HG02610 (cell line): ENCODE measurements around the gene NAB1.

Source experiments
- ATAC-seq: cut with Tn5 transposase; IDR thresholded peaks from one replicate; pipeline ENCODE4 v1.9.1; 2021; ENCODE audit warnings: mild to moderate bottlenecking, moderate library complexity; ENCODE audit not compliant: unreplicated experiment

Gene NAB1

GRCh38 chr2:190637281-190637734, 11.6 kb upstream of the NAB1 start:
- peak; percentile 46 for ATAC-seq

GRCh38 chr2:190637903-190638618, 10.8 kb upstream of the NAB1 start:
- ATAC-seq = no peak

GRCh38 chr2:190640117-190640516, 8.8 kb upstream of the NAB1 start:
- no peak for ATAC-seq

GRCh38 chr2:190641469-190641868, 7.4 kb upstream of the NAB1 start:
- no peak for ATAC-seq

GRCh38 chr2:190646780-190647522, 1.9 kb upstream of the NAB1 start:
- no peak for ATAC-seq

- peak; percentile 80 for ATAC-seq
Measured at GRCh38 chr2:190648289-190649034, 421 bp upstream of the NAB1 start.

- no peak for ATAC-seq
Measured at GRCh38 chr2:190649798-190650390, 1.0 kb downstream of the NAB1 start.

GRCh38 chr2:190651413-190651812, 2.5 kb downstream of the NAB1 start:
- ATAC-seq = no peak

GRCh38 chr2:190653231-190653630, 4.3 kb downstream of the NAB1 start:
- ATAC-seq = no peak

GRCh38 chr2:190653931-190654330, 5.0 kb downstream of the NAB1 start:
- ATAC-seq = no peak

- ATAC-seq = no peak
Measured at GRCh38 chr2:190655113-190655512, 6.2 kb downstream of the NAB1 start.

- ATAC-seq = no peak
Measured at GRCh38 chr2:190655570-190655969, 6.7 kb downstream of the NAB1 start.

GRCh38 chr2:190656301-190656700, 7.4 kb downstream of the NAB1 start:
- no peak for ATAC-seq

GRCh38 chr2:190657474-190658255, 8.8 kb downstream of the NAB1 start:
- no peak for ATAC-seq

GRCh38 chr2:190659553-190659952, 10.7 kb downstream of the NAB1 start:
- no peak for ATAC-seq

GRCh38 chr2:190662754-190663153, 13.9 kb downstream of the NAB1 start:
- ATAC-seq = no peak

GRCh38 chr2:190663348-190663747, 14.5 kb downstream of the NAB1 start:
- ATAC-seq = no peak

GRCh38 chr2:190663839-190664238, 15.0 kb downstream of the NAB1 start:
- no peak for ATAC-seq

- no peak for ATAC-seq
Measured at GRCh38 chr2:190664240-190664639, 15.4 kb downstream of the NAB1 start.

GRCh38 chr2:190666895-190667294, 18.0 kb downstream of the NAB1 start:
- ATAC-seq = no peak
